ENCODE data around the gene NEK8.

GRCh38 chr17:28737770-28738679 is 9.4 kb downstream of the NEK8 start:
- TF ChIP-seq CTCF (IDR thresholded peaks at IDR 0.05): no peak
- TF ChIP-seq POLR2A (IDR thresholded peaks at IDR 0.05): no peak
- no peak for TF ChIP-seq POLR2AphosphoS5 (IDR thresholded peaks at IDR 0.05)
- TF ChIP-seq EP300 (IDR thresholded peaks at IDR 0.05): no peak

Measured in upper lobe of left lung (tissue), 4 donors.